Nephron (organoid): ENCODE data around the gene MYOD1.

ENCODE experiments used
- H3K27ac Mint-ChIP-seq, 3 experiments: 2 replicates each; pipeline ENCODE4 v1.8.0; 2020; ENCODE audit warnings: mixed read lengths in 3 of 3, mild to moderate bottlenecking in 2 of 3, moderate library complexity in 1 of 3
- H3K27me3 Mint-ChIP-seq: 2 replicates; pipeline ENCODE4 v1.8.0; 2021; ENCODE audit warnings: low read depth, mild to moderate bottlenecking, moderate library complexity, mixed read lengths
- H3K36me3 Mint-ChIP-seq: 2 replicates; pipeline ENCODE4 v1.8.0; 2020; ENCODE audit warnings: low read depth, mixed read lengths
- H3K4me1 Mint-ChIP-seq: 2 replicates; pipeline ENCODE4 v1.8.0; 2020; ENCODE audit warnings: mixed read lengths
- H3K4me3 Mint-ChIP-seq, 3 experiments: 2 replicates each; pipeline ENCODE4 v1.8.0; 2020; ENCODE audit warnings: mild to moderate bottlenecking in 3 of 3, mixed read lengths in 3 of 3, moderate library complexity in 2 of 3
- H3K9me3 Mint-ChIP-seq: 2 replicates; pipeline ENCODE4 v1.8.0; 2020; ENCODE audit warnings: mixed read lengths
- TF ChIP-seq, protein P1 (sequence below), 3 experiments: fragments of 200-600 bp; sonication (generic); IDR thresholded peaks; one replicate each; pipeline ENCODE4 v1.5.0; 2021; ENCODE audit warnings: antibody characterized with exemption in 3 of 3; ENCODE audit not compliant: unreplicated experiment in 3 of 3

MYOD1 gene

DNA sequence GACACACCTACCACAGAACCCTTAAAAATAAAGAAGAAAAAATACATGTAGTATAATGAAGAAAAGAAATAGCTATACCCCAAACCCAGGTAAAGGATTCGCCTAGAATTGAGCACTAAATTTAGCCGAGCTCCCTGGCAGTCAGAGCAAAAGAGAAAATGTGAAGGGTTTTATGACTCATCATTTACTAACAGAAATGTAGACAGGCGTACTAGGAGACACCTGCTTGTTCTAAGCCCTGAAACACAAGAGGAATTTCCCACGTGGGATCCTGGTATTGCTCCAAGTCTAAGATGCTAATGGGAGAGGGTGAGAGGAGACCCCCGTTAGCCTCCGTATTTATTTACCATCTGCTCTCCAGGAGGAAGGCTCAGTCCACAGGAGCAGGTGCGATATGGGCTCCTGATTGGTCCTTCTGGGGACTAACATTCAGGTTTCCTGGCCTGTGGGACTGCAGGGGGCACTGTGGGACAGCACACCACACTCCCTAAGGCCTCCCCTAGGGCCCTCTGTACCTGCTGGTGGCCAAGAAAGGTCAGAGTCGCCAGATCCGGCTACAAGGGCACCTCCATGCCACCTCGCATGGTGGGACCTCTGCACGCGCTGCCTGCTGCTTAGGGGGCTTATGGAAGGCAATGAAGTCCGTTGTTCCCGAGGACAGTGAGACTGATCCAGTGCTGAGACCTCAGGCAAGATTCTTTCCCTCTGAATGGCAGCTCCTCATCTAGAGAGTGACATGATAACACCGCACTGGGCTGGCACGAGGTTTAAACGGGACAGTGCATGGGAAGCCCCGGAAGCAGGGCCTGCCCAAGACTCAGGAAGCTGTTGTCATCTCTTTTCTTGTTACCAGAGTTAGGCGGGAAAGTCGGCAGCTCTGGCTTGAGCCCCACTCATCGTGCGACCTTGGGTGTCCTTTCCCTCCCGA is 41.0 kb downstream of the MYOD1 start:
- Mint-ChIP-seq H3K4me3 (no peak overlapping the region), H3K27ac (no peak overlapping the region), H3K4me1 (no peaks in the 10 kb centered on the region), H3K36me3 (no peaks in the 10 kb centered on the region), H3K27me3 (peaks cover 29% of the 10 kb centered on the region), H3K9me3 (peaks cover 10% of the 10 kb centered on the region)
- TF ChIP-seq, protein P1, sequence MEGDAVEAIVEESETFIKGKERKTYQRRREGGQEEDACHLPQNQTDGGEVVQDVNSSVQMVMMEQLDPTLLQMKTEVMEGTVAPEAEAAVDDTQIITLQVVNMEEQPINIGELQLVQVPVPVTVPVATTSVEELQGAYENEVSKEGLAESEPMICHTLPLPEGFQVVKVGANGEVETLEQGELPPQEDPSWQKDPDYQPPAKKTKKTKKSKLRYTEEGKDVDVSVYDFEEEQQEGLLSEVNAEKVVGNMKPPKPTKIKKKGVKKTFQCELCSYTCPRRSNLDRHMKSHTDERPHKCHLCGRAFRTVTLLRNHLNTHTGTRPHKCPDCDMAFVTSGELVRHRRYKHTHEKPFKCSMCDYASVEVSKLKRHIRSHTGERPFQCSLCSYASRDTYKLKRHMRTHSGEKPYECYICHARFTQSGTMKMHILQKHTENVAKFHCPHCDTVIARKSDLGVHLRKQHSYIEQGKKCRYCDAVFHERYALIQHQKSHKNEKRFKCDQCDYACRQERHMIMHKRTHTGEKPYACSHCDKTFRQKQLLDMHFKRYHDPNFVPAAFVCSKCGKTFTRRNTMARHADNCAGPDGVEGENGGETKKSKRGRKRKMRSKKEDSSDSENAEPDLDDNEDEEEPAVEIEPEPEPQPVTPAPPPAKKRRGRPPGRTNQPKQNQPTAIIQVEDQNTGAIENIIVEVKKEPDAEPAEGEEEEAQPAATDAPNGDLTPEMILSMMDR (IDR thresholded peaks at IDR 0.05; ENCODE audit: unreplicated experiment in 3 of 3), result peak in 2 of 3 experiments; percentile 20 to 35

DNA sequence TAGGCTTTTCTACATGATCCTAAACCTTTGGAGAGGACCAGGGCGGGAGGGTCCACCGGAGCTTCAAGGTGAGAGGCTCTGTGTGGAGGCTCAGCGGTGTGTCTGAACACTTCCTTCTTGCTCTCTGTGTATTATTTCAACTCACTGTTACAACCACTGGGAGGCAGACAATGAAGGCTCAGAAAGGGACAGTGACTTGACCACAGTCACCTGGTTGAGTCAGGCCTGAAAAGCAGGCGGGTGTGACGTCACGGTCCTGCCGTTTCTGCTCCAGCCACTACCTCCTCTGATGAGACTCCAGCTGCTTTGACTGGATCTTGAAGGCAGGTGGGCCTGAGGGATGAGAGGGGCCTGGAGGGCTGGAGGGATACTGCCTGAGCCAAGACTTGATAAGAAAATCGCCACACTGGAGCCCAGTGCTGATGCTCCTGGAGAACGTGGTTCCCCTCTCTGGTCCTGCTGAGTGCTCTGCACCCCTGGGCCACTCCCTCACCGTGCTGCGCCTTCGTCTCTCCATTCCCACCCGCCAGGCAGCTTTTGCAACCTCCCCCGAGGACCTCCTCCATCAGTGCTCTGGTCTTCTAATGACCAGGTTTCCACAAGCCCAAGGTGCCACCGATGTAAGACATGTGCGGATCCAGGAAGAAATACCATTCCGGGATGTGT is 43.1 kb downstream of the MYOD1 start:
- no peaks in the 10 kb centered on the region for H3K36me3 Mint-ChIP-seq
- H3K27ac Mint-ChIP-seq, result no peak overlapping the region
- TF ChIP-seq, protein P1 (IDR thresholded peaks at IDR 0.05; ENCODE audit: unreplicated experiment in 3 of 3), result no peak
- no peaks in the 10 kb centered on the region for H3K4me1 Mint-ChIP-seq
- peaks cover 21% of the 10 kb centered on the region for H3K27me3 Mint-ChIP-seq
- peaks cover 7% of the 10 kb centered on the region for H3K9me3 Mint-ChIP-seq
- H3K4me3 Mint-ChIP-seq, result no peak overlapping the region

DNA sequence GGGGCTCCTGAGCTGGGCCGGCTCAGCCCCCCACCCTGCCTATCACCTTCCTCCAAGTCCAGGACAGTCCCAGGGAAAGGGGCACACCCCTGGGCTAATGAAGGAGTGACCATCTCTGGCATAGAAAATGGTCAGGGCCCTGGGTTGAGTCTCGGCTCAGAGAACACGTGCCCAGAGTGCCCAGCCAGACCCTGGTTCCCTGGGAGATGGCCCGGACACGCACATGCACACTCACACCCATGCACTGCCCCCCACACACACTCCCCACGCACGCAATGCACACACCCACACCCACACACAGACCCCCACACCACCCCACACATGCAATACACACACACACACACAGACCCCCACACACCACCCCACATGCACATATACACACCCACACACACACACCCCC is 43.9 kb downstream of the MYOD1 start:
- TF ChIP-seq, protein P1 (IDR thresholded peaks at IDR 0.05; ENCODE audit: unreplicated experiment in 3 of 3), result no peak

DNA sequence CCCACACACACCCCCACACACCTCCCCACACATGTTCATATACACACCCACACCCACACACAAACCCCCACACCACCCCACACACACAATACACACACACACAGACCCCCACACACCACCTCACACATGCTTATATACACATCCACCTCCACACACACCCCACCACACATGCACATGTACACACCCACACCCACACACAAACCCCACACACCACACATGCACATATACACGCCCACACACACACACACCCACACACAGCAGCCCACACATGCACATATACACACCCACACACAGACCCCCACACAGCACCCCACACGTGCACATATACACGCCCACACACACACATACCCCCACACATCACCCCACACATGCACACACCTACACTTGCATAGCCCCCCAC is 44.3 kb downstream of the MYOD1 start:
- H3K9me3 Mint-ChIP-seq, result peaks cover 7% of the 10 kb centered on the region
- H3K4me3 Mint-ChIP-seq, result no peak overlapping the region
- no peaks in the 10 kb centered on the region for H3K4me1 Mint-ChIP-seq
- H3K27ac Mint-ChIP-seq, result no peak overlapping the region
- TF ChIP-seq, protein P1 (IDR thresholded peaks at IDR 0.05; ENCODE audit: unreplicated experiment in 3 of 3), result no peak
- H3K36me3 Mint-ChIP-seq, result no peaks in the 10 kb centered on the region
- peaks cover 21% of the 10 kb centered on the region for H3K27me3 Mint-ChIP-seq

More for the DNA sequence above, 43.9 kb downstream of the MYOD1 start:
- H3K4me3 Mint-ChIP-seq, result no peak overlapping the region
- no peaks in the 10 kb centered on the region for H3K36me3 Mint-ChIP-seq
- H3K4me1 Mint-ChIP-seq, result no peaks in the 10 kb centered on the region
- H3K27me3 Mint-ChIP-seq, result peaks cover 21% of the 10 kb centered on the region
- H3K9me3 Mint-ChIP-seq, result peaks cover 7% of the 10 kb centered on the region
- no peak overlapping the region for H3K27ac Mint-ChIP-seq

DNA sequence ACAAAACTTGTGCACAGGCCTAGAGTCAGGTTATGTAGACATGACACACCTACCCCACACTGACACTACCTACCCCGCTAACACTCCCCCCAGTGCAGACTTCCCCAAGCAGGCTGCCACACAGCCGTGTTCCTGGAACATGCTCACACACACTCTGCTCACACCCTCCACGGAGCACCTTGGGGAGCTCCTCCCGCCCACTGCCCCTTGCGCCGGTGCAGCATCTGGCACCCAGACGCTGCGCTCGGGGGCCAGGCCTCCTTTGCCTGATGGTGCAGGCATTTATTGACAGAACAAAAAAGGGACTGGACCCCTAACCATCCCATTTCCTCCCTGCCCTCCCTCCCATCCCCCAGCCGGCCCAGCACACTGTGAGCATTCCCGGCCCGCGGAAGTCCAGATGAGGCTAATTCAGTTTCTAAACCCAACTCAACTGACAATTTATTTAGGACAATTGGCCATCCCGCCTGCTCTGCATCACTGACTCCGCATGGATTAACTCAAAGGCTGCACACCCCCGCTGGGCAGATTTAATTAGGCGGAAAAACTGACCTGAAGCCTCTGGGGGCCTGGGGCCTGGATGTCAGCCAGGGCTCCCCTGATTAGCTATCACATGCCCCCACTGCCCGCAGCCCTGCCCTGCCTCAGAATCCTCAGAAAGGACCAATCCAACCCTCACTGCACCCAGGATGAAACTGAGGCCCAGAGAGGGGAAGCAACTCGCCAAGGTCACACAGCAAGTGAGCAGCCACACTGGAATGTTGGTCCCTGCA is 45.3 kb downstream of the MYOD1 start:
- peaks cover 21% of the 10 kb centered on the region for H3K27me3 Mint-ChIP-seq

More for the DNA sequence above, 45.3 kb downstream of the MYOD1 start:
- TF ChIP-seq, protein P1 (IDR thresholded peaks at IDR 0.05; ENCODE audit: unreplicated experiment in 3 of 3), result no peak
- no peaks in the 10 kb centered on the region for H3K36me3 Mint-ChIP-seq
- no peak overlapping the region for H3K4me3 Mint-ChIP-seq
- H3K27ac Mint-ChIP-seq, result no peak overlapping the region
- no peaks in the 10 kb centered on the region for H3K9me3 Mint-ChIP-seq
- no peaks in the 10 kb centered on the region for H3K4me1 Mint-ChIP-seq
